Measurements from ENCODE around the gene SLC5A5. TPM values are rescaled to one million over a fixed set of nuclear protein-coding genes. Genes with fewer than 3 reads are reported as not detected.

SLC5A5 gene
- total RNA-seq, 1 donor from 2014 or later = not detected

- no peak for DNase-seq (ENCODE audit: extremely low spot score, unreplicated experiment)
- peaks cover 12% of the 10 kb centered on the region for H3K4me1 Mint-ChIP-seq (ENCODE audit: unreplicated experiment)
- no peak for TF ChIP-seq CTCF (IDR thresholded peaks at IDR 0.05)
- peaks cover 14% of the 10 kb centered on the region for H3K27me3 Mint-ChIP-seq (ENCODE audit: unreplicated experiment)
- H3K4me3 Mint-ChIP-seq (ENCODE audit: unreplicated experiment) = no peak overlapping the region
- no peaks in the 10 kb centered on the region for H3K9me3 Mint-ChIP-seq (ENCODE audit: unreplicated experiment)
- no peak overlapping the region for H3K27ac Mint-ChIP-seq (ENCODE audit: unreplicated experiment)
- no peaks in the 10 kb centered on the region for H3K36me3 Mint-ChIP-seq (ENCODE audit: unreplicated experiment)
These were observed 35.2 kb upstream of the SLC5A5 start for GRCh38 chr19:17836530-17836929.

- Mint-ChIP-seq H3K27me3 (ENCODE audit: unreplicated experiment) (peaks cover 14% of the 10 kb centered on the region), H3K27ac (ENCODE audit: unreplicated experiment) (no peak overlapping the region), H3K9me3 (ENCODE audit: unreplicated experiment) (no peaks in the 10 kb centered on the region), H3K4me1 (ENCODE audit: unreplicated experiment) (peaks cover 17% of the 10 kb centered on the region), H3K36me3 (ENCODE audit: unreplicated experiment) (no peaks in the 10 kb centered on the region), H3K4me3 (ENCODE audit: unreplicated experiment) (no peak overlapping the region)
- no peak for TF ChIP-seq CTCF (IDR thresholded peaks at IDR 0.05)
- no peak for DNase-seq (ENCODE audit: extremely low spot score, unreplicated experiment)
These were observed 33.8 kb upstream of the SLC5A5 start for GRCh38 chr19:17837972-17838371.

- Mint-ChIP-seq H3K27me3 (ENCODE audit: unreplicated experiment) (peaks cover 14% of the 10 kb centered on the region), H3K4me1 (ENCODE audit: unreplicated experiment) (peaks cover 17% of the 10 kb centered on the region), H3K27ac (ENCODE audit: unreplicated experiment) (no peak overlapping the region), H3K36me3 (ENCODE audit: unreplicated experiment) (no peaks in the 10 kb centered on the region), H3K4me3 (ENCODE audit: unreplicated experiment) (no peak overlapping the region), H3K9me3 (ENCODE audit: unreplicated experiment) (no peaks in the 10 kb centered on the region)
- TF ChIP-seq CTCF (IDR thresholded peaks at IDR 0.05) = no peak
- no peak for DNase-seq (ENCODE audit: extremely low spot score, unreplicated experiment)
These were observed 31.7 kb upstream of the SLC5A5 start for GRCh38 chr19:17840019-17840418.

GRCh38 chr19:17841371-17841809, 30.4 kb upstream of the SLC5A5 start:
- H3K27ac Mint-ChIP-seq (ENCODE audit: unreplicated experiment) = peak overlapping the region; percentile 27
- H3K36me3 Mint-ChIP-seq (ENCODE audit: unreplicated experiment) = no peaks in the 10 kb centered on the region
- peaks cover 11% of the 10 kb centered on the region for H3K4me1 Mint-ChIP-seq (ENCODE audit: unreplicated experiment)

More at GRCh38 chr19:17841371-17841809, 30.4 kb upstream of the SLC5A5 start:
- H3K4me3 Mint-ChIP-seq (ENCODE audit: unreplicated experiment) = peak overlapping the region; percentile 69
- DNase-seq (ENCODE audit: extremely low spot score, unreplicated experiment) = no peak
- H3K27me3 Mint-ChIP-seq (ENCODE audit: unreplicated experiment) = peaks cover 10% of the 10 kb centered on the region
- no peaks in the 10 kb centered on the region for H3K9me3 Mint-ChIP-seq (ENCODE audit: unreplicated experiment)
- TF ChIP-seq CTCF (IDR thresholded peaks at IDR 0.05) = no peak

Data from osteocyte (in vitro differentiated cells).